Neuronal stem cell (in vitro differentiated cells): Measurements from ENCODE around the gene CNFN.

Experiments used
- DNase-seq: peaks from one replicate; pipeline ENCODE4 v3.0.0-alpha.2; 2013; ENCODE audit warnings: low spot score
- H2AFZ ChIP-seq: one replicate; pipeline ENCODE4 v1.6.1; 2013; ENCODE audit warnings: mild to moderate bottlenecking, low read length, inconsistent platforms
- H2AK5ac ChIP-seq: 2 replicates; pipeline ENCODE4 v1.6.1; 2013; ENCODE audit warnings: low read depth, mild to moderate bottlenecking, inconsistent platforms, low read length, moderate library complexity, mixed read lengths
- H2BK120ac ChIP-seq: 2 replicates; pipeline ENCODE4 v1.6.1; 2013; ENCODE audit warnings: low read depth, mild to moderate bottlenecking, inconsistent platforms, low read length, moderate library complexity, mixed read lengths
- H2BK12ac ChIP-seq: one replicate; pipeline ENCODE4 v1.6.1; 2013; ENCODE audit warnings: low read length, inconsistent platforms
- H2BK15ac ChIP-seq: 2 replicates; pipeline ENCODE4 v1.6.1; 2013; ENCODE audit warnings: mild to moderate bottlenecking, low read length, inconsistent platforms, mixed read lengths
- H2BK5ac ChIP-seq: one replicate; pipeline ENCODE4 v1.6.1; 2013; ENCODE audit warnings: inconsistent platforms, mild to moderate bottlenecking, low read length, moderate library complexity
- H3K14ac ChIP-seq: one replicate; pipeline ENCODE4 v1.6.1; 2013; ENCODE audit warnings: low read length, inconsistent platforms
- H3K18ac ChIP-seq: 2 replicates; pipeline ENCODE4 v1.6.1; 2013; ENCODE audit warnings: low read length, inconsistent platforms
- H3K23ac ChIP-seq: 2 replicates; pipeline ENCODE4 v1.6.1; 2013; ENCODE audit warnings: low read depth, mild to moderate bottlenecking, mixed read lengths, low read length, inconsistent platforms; ENCODE audit not compliant: poor library complexity
- H3K27ac ChIP-seq: replicated peaks from 3 replicates; pipeline ENCODE4 v1.5.1; 2013; ENCODE audit warnings: low read length, inconsistent platforms
- H3K27me3 ChIP-seq, 3 experiments: 2 replicates each; pipeline ENCODE4 v1.6.1; 2013; ENCODE audit warnings: low read length in 3 of 3, mild to moderate bottlenecking in 2 of 3, inconsistent platforms in 1 of 3, low read depth in 1 of 3, mixed read lengths in 1 of 3, moderate library complexity in 1 of 3; ENCODE audit not compliant: control insufficient read depth in 3 of 3, insufficient read depth in 3 of 3
- H3K36me3 ChIP-seq, 2 donors: replicated peaks in 1 of 2; 2 replicates each; pipeline ENCODE4 v1.6.1; 2013; ENCODE audit warnings: low read length in 2 of 2; ENCODE audit not compliant: control insufficient read depth in 2 of 2, insufficient read depth in 2 of 2
- H3K4ac ChIP-seq: 2 replicates; pipeline ENCODE4 v1.6.1; 2013; ENCODE audit warnings: inconsistent platforms, mild to moderate bottlenecking, low read length, moderate library complexity
- H3K4me1 ChIP-seq, 2 donors: 1 replicate in 1 of 2; 2 replicates in 1 of 2; pipeline ENCODE4 v1.6.1; 2013; ENCODE audit warnings: low read length in 2 of 2, low read depth in 1 of 2; ENCODE audit not compliant: control insufficient read depth in 2 of 2, insufficient read depth in 1 of 2
- H3K4me2 ChIP-seq: one replicate; pipeline ENCODE4 v1.6.1; 2013; ENCODE audit warnings: mild to moderate bottlenecking, low read length, inconsistent platforms; ENCODE audit not compliant: insufficient read depth, poor library complexity, severe bottlenecking
- H3K4me3 ChIP-seq, 2 donors: 2 replicates each; pipeline ENCODE4 v1.5.1; 2013; ENCODE audit warnings: low read length in 2 of 2, mild to moderate bottlenecking in 2 of 2, inconsistent platforms in 1 of 2, moderate library complexity in 1 of 2
- H3K79me1 ChIP-seq: one replicate; pipeline ENCODE4 v1.6.1; 2013; ENCODE audit warnings: low read depth, mild to moderate bottlenecking, inconsistent platforms, low read length, moderate library complexity
- H3K9ac ChIP-seq: one replicate; pipeline ENCODE4 v1.6.1; 2013; ENCODE audit warnings: mild to moderate bottlenecking, low read depth, low read length, inconsistent platforms; ENCODE audit not compliant: poor library complexity
- H3K9me3 ChIP-seq, 2 donors: replicated peaks in 1 of 2; 2 replicates each; pipeline versions ENCODE3 to v1.6.1; 2013; ENCODE audit warnings: low read length in 2 of 2, mild to moderate bottlenecking in 2 of 2, inconsistent platforms in 1 of 2, low read depth in 1 of 2, mixed read lengths in 1 of 2, moderate library complexity in 1 of 2; ENCODE audit not compliant: control insufficient read depth in 2 of 2, insufficient read depth in 1 of 2
- H4K8ac ChIP-seq: one replicate; pipeline ENCODE4 v1.6.1; 2013; ENCODE audit warnings: low read depth, mild to moderate bottlenecking, inconsistent platforms, low read length, moderate library complexity
- H4K91ac ChIP-seq: one replicate; pipeline ENCODE4 v1.6.1; 2013; ENCODE audit warnings: low read length, low read depth, mild to moderate bottlenecking, inconsistent platforms; ENCODE audit not compliant: poor library complexity
- WGBS, 2 donors: extraction: QIAGEN DNeasy Blood & Tissue Kit; methylation state at CpG; one replicate each; pipeline ENCODE4 v1.1.7; 2013; ENCODE audit warnings: missing lambda C conversion rate in 2 of 2, mixed read lengths in 1 of 2; ENCODE audit not compliant: insufficient read length in 2 of 2, insufficient replicate concordance in 1 of 2; ENCODE audit errors: extremely low coverage in 2 of 2; 5-methylcytosine and 5-hydroxymethylcytosine counted together

Gene CNFN

DNA sequence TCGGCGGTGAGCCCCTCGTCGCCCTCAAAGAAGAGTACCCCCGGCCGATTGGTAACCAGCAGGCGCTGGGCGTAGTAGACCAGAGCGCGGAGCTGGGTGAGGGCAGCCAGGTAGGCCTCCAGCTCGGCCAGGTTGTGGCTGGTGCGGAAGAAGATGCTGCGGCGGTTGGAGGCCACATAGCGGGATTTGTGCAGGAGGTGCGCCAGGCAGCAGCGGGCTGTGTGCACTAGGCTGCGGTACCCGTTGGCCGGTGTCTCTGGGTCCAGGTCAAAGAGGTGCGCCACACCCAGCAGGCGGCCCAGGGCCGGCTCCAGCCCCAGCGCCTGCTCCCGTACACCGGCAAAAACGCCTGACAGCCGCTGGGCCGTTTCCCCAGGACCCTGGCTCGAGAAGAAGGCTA, 20.3 kb upstream of the CNFN start:
- DNase-seq, result no peak
- no CpG with 5 or more reads among the region's 30 CpGs for WGBS, 2 donors
- Histone ChIP-seq H2AFZ (no peak overlapping the region), H3K4me1 (peaks cover 0 to 6% of the 10 kb centered on the region in 2 donors), H3K9ac (no peak overlapping the region), H3K9me3 (no peaks in the 10 kb centered on the region), H2BK120ac (no peak overlapping the region), H4K8ac (no peak overlapping the region), H3K4me2 (no peak overlapping the region), H3K27me3 (no peaks in the 10 kb centered on the region), H2BK5ac (no peak overlapping the region), H4K91ac (no peak overlapping the region), H3K23ac (peak overlapping the region; percentile 43), H3K27ac (no peak overlapping the region), H3K36me3 (peaks cover 13 to 65% of the 10 kb centered on the region in 2 donors), H3K4me3 (no peak overlapping the region), H3K4ac (no peak overlapping the region), H3K14ac (no peak overlapping the region), H2BK15ac (no peak overlapping the region), H2AK5ac (no peak overlapping the region), H3K79me1 (peaks cover 10% of the 10 kb centered on the region), H3K18ac (no peak overlapping the region), H2BK12ac (peak overlapping the region; percentile 41)

DNA sequence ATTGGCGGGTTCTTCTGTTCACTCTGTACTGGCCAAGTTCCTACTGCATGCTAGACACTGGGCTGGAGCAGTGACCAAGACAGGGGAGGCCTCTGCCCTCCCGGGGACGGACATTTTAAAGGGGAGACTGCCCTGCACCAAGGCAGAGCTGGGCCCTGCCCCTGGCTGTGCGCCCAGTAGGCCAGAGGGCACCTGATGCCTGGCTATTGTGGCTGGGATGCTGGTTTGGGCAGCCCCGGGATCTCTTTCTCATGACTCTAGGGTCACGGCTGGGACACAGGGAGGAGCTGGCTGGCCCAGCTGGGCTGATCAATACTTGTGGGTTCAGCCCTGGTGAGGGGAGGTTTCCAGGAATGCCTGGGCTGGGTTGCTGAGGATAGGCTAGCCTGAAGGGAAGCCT, 19.4 kb upstream of the CNFN start:
- Histone ChIP-seq H3K18ac (peak overlapping the region; percentile 28), H3K4ac (no peak overlapping the region), H3K4me2 (no peak overlapping the region), H3K79me1 (peaks cover 10% of the 10 kb centered on the region), H2AFZ (no peak overlapping the region), H3K14ac (no peak overlapping the region), H3K36me3 (peaks cover 15 to 68% of the 10 kb centered on the region in 2 donors), H4K8ac (no peak overlapping the region), H2BK12ac (no peak overlapping the region), H3K4me3 (no peak overlapping the region), H2BK15ac (no peak overlapping the region), H3K27ac (no peak overlapping the region), H4K91ac (no peak overlapping the region), H3K23ac (no peak overlapping the region), H3K9ac (no peak overlapping the region), H3K9me3 (no peaks in the 10 kb centered on the region), H3K4me1 (peaks cover 0 to 6% of the 10 kb centered on the region in 2 donors), H2BK5ac (no peak overlapping the region), H3K27me3 (no peaks in the 10 kb centered on the region), H2AK5ac (no peak overlapping the region), H2BK120ac (no peak overlapping the region)
- DNase-seq, result no peak
- no CpG with 5 or more reads among the region's 6 CpGs for WGBS, 2 donors

GRCh38 chr19:42407816-42408175, 17.7 kb upstream of the CNFN start:
- Histone ChIP-seq H3K14ac (peak overlapping the region; percentile 38), H3K4ac (no peak overlapping the region), H3K9ac (no peak overlapping the region), H3K36me3 (peaks cover 16 to 71% of the 10 kb centered on the region in 2 donors), H2AFZ (no peak overlapping the region), H3K4me3 (no peak overlapping the region), H3K4me2 (no peak overlapping the region), H2AK5ac (no peak overlapping the region), H4K8ac (no peak overlapping the region), H2BK5ac (peak overlapping the region; percentile 82), H3K23ac (peak overlapping the region; percentile 73), H3K9me3 (no peaks in the 10 kb centered on the region), H3K4me1 (peaks cover under 1 to 6% of the 10 kb centered on the region in 2 donors), H3K79me1 (peaks cover 10% of the 10 kb centered on the region), H4K91ac (no peak overlapping the region), H2BK120ac (peak overlapping the region; percentile 18), H3K18ac (peak overlapping the region; percentile 64), H2BK15ac (no peak overlapping the region), H2BK12ac (no peak overlapping the region), H3K27ac (no peak overlapping the region), H3K27me3 (no peaks in the 10 kb centered on the region)
- DNase-seq, result no peak
- no CpG with 5 or more reads among the region's 10 CpGs for WGBS, 2 donors

GRCh38 chr19:42407085-42407815, 17.2 kb upstream of the CNFN start:
- H2BK120ac ChIP-seq, result peak overlapping the region; percentile 18
- no peak overlapping the region for H2AFZ ChIP-seq
- DNase-seq, result no peak
- WGBS, 2 donors, result no CpG with 5 or more reads among the region's 30 CpGs
- H3K18ac ChIP-seq, result peak overlapping the region; percentile 38
- no peak overlapping the region for H2BK12ac ChIP-seq
- H3K4ac ChIP-seq, result no peak overlapping the region
- peak overlapping the region in 1 of 2 donors; percentile 55 for H3K4me3 ChIP-seq
- peak overlapping the region; percentile 73 for H3K23ac ChIP-seq
- H3K27ac ChIP-seq, result no peak overlapping the region
- H4K91ac ChIP-seq, result no peak overlapping the region
- H3K27me3 ChIP-seq, result no peaks in the 10 kb centered on the region
- H3K36me3 ChIP-seq, result peaks cover 16 to 70% of the 10 kb centered on the region in 2 donors
- H3K14ac ChIP-seq, result peak overlapping the region; percentile 38
- no peak overlapping the region for H3K4me2 ChIP-seq
- H2BK5ac ChIP-seq, result peak overlapping the region; percentile 82
- H3K4me1 ChIP-seq, result peaks cover 6 to 8% of the 10 kb centered on the region in 2 donors
- H2AK5ac ChIP-seq, result peak overlapping the region; percentile 46
- no peak overlapping the region for H2BK15ac ChIP-seq
- peak overlapping the region; percentile 44 for H3K9ac ChIP-seq
- H3K79me1 ChIP-seq, result peaks cover 10% of the 10 kb centered on the region
- H3K9me3 ChIP-seq, result no peaks in the 10 kb centered on the region
- H4K8ac ChIP-seq, result peak overlapping the region; percentile 43
